Measurements from ENCODE around the gene LAPTM4A.

Gene LAPTM4A

GRCh38 chr2:20064841-20065240 lies 13.4 kb upstream of the LAPTM4A start:
- TF ChIP-seq CTCF (IDR thresholded peaks at IDR 0.05; ENCODE audit: low read depth, low read length): no peak
- no peak overlapping the region for H3K4me3 ChIP-seq (ENCODE audit: low read depth, low read length)

GRCh38 chr2:20064421-20064820 lies 13.0 kb upstream of the LAPTM4A start:
- TF ChIP-seq CTCF (IDR thresholded peaks at IDR 0.05; ENCODE audit: low read depth, low read length): no peak
- H3K4me3 ChIP-seq (ENCODE audit: low read depth, low read length): no peak overlapping the region

- H3K4me3 ChIP-seq (ENCODE audit: low read depth, low read length): no peak overlapping the region
- no peak; the same call in 1 of the 2 replicates for TF ChIP-seq CTCF (IDR thresholded peaks at IDR 0.05; ENCODE audit: low read depth, low read length)
Measured at GRCh38 chr2:20062615-20063545, 11.5 kb upstream of the LAPTM4A start.

- no peak for TF ChIP-seq CTCF (IDR thresholded peaks at IDR 0.05; ENCODE audit: low read depth, low read length)
- no peak overlapping the region for H3K4me3 ChIP-seq (ENCODE audit: low read depth, low read length)
Measured at GRCh38 chr2:20061940-20062339, 10.5 kb upstream of the LAPTM4A start.

GRCh38 chr2:20061476-20061875 lies 10.0 kb upstream of the LAPTM4A start:
- H3K4me3 ChIP-seq (ENCODE audit: low read depth, low read length): no peak overlapping the region
- no peak for TF ChIP-seq CTCF (IDR thresholded peaks at IDR 0.05; ENCODE audit: low read depth, low read length)

GRCh38 chr2:20060106-20060505 lies 8.7 kb upstream of the LAPTM4A start:
- TF ChIP-seq CTCF (IDR thresholded peaks at IDR 0.05; ENCODE audit: low read depth, low read length): no peak
- no peak overlapping the region for H3K4me3 ChIP-seq (ENCODE audit: low read depth, low read length)

- H3K4me3 ChIP-seq (ENCODE audit: low read depth, low read length): no peak overlapping the region
- no peak for TF ChIP-seq CTCF (IDR thresholded peaks at IDR 0.05; ENCODE audit: low read depth, low read length)
Measured at GRCh38 chr2:20057268-20057667, 5.8 kb upstream of the LAPTM4A start.
